ENCODE results near the gene DIP2C.

- no peak for TF ChIP-seq POLR2A (IDR thresholded peaks at IDR 0.05; ENCODE audit: low read depth, low read length)
- TF ChIP-seq POLR2AphosphoS5 (IDR thresholded peaks at IDR 0.05; ENCODE audit: low read depth, low read length), result no peak
- TF ChIP-seq TAF1 (IDR thresholded peaks at IDR 0.05; ENCODE audit: borderline replicate concordance, low read depth, low read length), result no peak
These were observed 95.5 kb downstream of the DIP2C start for GRCh38 chr10:593901-594457.

Data from GM12892 (cell line).